ENCODE data around the gene GPR146.

Gene GPR146

GRCh38 chr7:1053002-1053411 is 8.7 kb downstream of the GPR146 start:
- FAIRE-seq (no peak), DNase-seq (ENCODE audit: insufficient read length, low spot score) (no peak)
- TF ChIP-seq SPI1 (IDR thresholded peaks at IDR 0.05; ENCODE audit: low read depth, low read length) (no peak), TAF1 (IDR thresholded peaks at IDR 0.05; ENCODE audit: low read depth, low read length) (no peak), POLR2A (IDR thresholded peaks at IDR 0.05; ENCODE audit: low read depth, low read length) (no peak), PAX5 (IDR thresholded peaks at IDR 0.05; ENCODE audit: insufficient read depth, low read length, severe bottlenecking) (no peak), POLR2AphosphoS5 (IDR thresholded peaks at IDR 0.05; ENCODE audit: low read depth, low read length) (no peak), POU2F2 (IDR thresholded peaks at IDR 0.05; ENCODE audit: low read depth, low read length) (no peak)

- no peak for TF ChIP-seq POLR2AphosphoS5 (IDR thresholded peaks at IDR 0.05; ENCODE audit: low read depth, low read length)
- DNase-seq (ENCODE audit: insufficient read length, low spot score) (no peak), FAIRE-seq (no peak)
Measured at GRCh38 chr7:1053816-1054370, 9.5 kb downstream of the GPR146 start.

GRCh38 chr7:1054438-1054837 is 10.1 kb downstream of the GPR146 start:
- FAIRE-seq (no peak), DNase-seq (ENCODE audit: insufficient read length, low spot score) (no peak)
- TF ChIP-seq PAX5 (IDR thresholded peaks at IDR 0.05; ENCODE audit: insufficient read depth, low read length, severe bottlenecking) (no peak), TAF1 (IDR thresholded peaks at IDR 0.05; ENCODE audit: low read depth, low read length) (no peak), POLR2A (IDR thresholded peaks at IDR 0.05; ENCODE audit: low read depth, low read length) (no peak), SPI1 (IDR thresholded peaks at IDR 0.05; ENCODE audit: low read depth, low read length) (no peak), POU2F2 (IDR thresholded peaks at IDR 0.05; ENCODE audit: low read depth, low read length) (no peak), POLR2AphosphoS5 (IDR thresholded peaks at IDR 0.05; ENCODE audit: low read depth, low read length) (no peak)

- no peak for DNase-seq (ENCODE audit: insufficient read length, low spot score)
- TF ChIP-seq TAF1 (IDR thresholded peaks at IDR 0.05; ENCODE audit: low read depth, low read length) = no peak
- no peak for TF ChIP-seq PAX5 (IDR thresholded peaks at IDR 0.05; ENCODE audit: insufficient read depth, low read length, severe bottlenecking)
- TF ChIP-seq POLR2A (IDR thresholded peaks at IDR 0.05; ENCODE audit: low read depth, low read length) = no peak
- no peak for TF ChIP-seq POU2F2 (IDR thresholded peaks at IDR 0.05; ENCODE audit: low read depth, low read length)
- TF ChIP-seq POLR2AphosphoS5 (IDR thresholded peaks at IDR 0.05; ENCODE audit: low read depth, low read length) = no peak
- no peak for TF ChIP-seq SPI1 (IDR thresholded peaks at IDR 0.05; ENCODE audit: low read depth, low read length)
- FAIRE-seq = peak; percentile 33
Measured at GRCh38 chr7:1054861-1055450, 10.6 kb downstream of the GPR146 start.

GRCh38 chr7:1055491-1055955 is 11.2 kb downstream of the GPR146 start:
- no peak for DNase-seq (ENCODE audit: insufficient read length, low spot score)
- no peak for TF ChIP-seq PAX5 (IDR thresholded peaks at IDR 0.05; ENCODE audit: insufficient read depth, low read length, severe bottlenecking)
- no peak for TF ChIP-seq POLR2AphosphoS5 (IDR thresholded peaks at IDR 0.05; ENCODE audit: low read depth, low read length)
- no peak for TF ChIP-seq SPI1 (IDR thresholded peaks at IDR 0.05; ENCODE audit: low read depth, low read length)
- no peak for TF ChIP-seq TAF1 (IDR thresholded peaks at IDR 0.05; ENCODE audit: low read depth, low read length)
- TF ChIP-seq POLR2A (IDR thresholded peaks at IDR 0.05; ENCODE audit: low read depth, low read length) = no peak
- no peak for TF ChIP-seq POU2F2 (IDR thresholded peaks at IDR 0.05; ENCODE audit: low read depth, low read length)
- FAIRE-seq = no peak

GRCh38 chr7:1055956-1056784 is 11.8 kb downstream of the GPR146 start:
- TF ChIP-seq POU2F2 (IDR thresholded peaks at IDR 0.05; ENCODE audit: low read depth, low read length) (no peak), POLR2A (IDR thresholded peaks at IDR 0.05; ENCODE audit: low read depth, low read length) (no peak), PAX5 (IDR thresholded peaks at IDR 0.05; ENCODE audit: insufficient read depth, low read length, severe bottlenecking) (no peak), TAF1 (IDR thresholded peaks at IDR 0.05; ENCODE audit: low read depth, low read length) (no peak), SPI1 (IDR thresholded peaks at IDR 0.05; ENCODE audit: low read depth, low read length) (no peak), POLR2AphosphoS5 (IDR thresholded peaks at IDR 0.05; ENCODE audit: low read depth, low read length) (no peak)
- FAIRE-seq = no peak
- DNase-seq (ENCODE audit: insufficient read length, low spot score) = no peak

GRCh38 chr7:1056785-1057410 is 12.6 kb downstream of the GPR146 start:
- DNase-seq (ENCODE audit: insufficient read length, low spot score) = no peak
- no peak for FAIRE-seq
- TF ChIP-seq TAF1 (IDR thresholded peaks at IDR 0.05; ENCODE audit: low read depth, low read length) (no peak), POU2F2 (IDR thresholded peaks at IDR 0.05; ENCODE audit: low read depth, low read length) (no peak), POLR2A (IDR thresholded peaks at IDR 0.05; ENCODE audit: low read depth, low read length) (no peak), SPI1 (IDR thresholded peaks at IDR 0.05; ENCODE audit: low read depth, low read length) (no peak), PAX5 (IDR thresholded peaks at IDR 0.05; ENCODE audit: insufficient read depth, low read length, severe bottlenecking) (no peak), POLR2AphosphoS5 (IDR thresholded peaks at IDR 0.05; ENCODE audit: low read depth, low read length) (no peak)

GRCh38 chr7:1057416-1058291 is 13.3 kb downstream of the GPR146 start:
- no peak for TF ChIP-seq PAX5 (IDR thresholded peaks at IDR 0.05; ENCODE audit: insufficient read depth, low read length, severe bottlenecking)
- no peak for TF ChIP-seq POLR2A (IDR thresholded peaks at IDR 0.05; ENCODE audit: low read depth, low read length)
- no peak for TF ChIP-seq POU2F2 (IDR thresholded peaks at IDR 0.05; ENCODE audit: low read depth, low read length)
- no peak for TF ChIP-seq POLR2AphosphoS5 (IDR thresholded peaks at IDR 0.05; ENCODE audit: low read depth, low read length)
- no peak for TF ChIP-seq SPI1 (IDR thresholded peaks at IDR 0.05; ENCODE audit: low read depth, low read length)
- FAIRE-seq = no peak

More at GRCh38 chr7:1057416-1058291, 13.3 kb downstream of the GPR146 start:
- DNase-seq (ENCODE audit: insufficient read length, low spot score) = no peak

All from GM12891 (cell line).